Heart left ventricle (tissue), 13 donors: ENCODE results near the gene HSD3B2.

Source experiments
- POLR2A ChIP-seq, 2 donors: fragments of 450-650 bp; IDR thresholded peaks; one replicate each; pipeline ENCODE4 v1.6.1; 2017; ENCODE audit warnings: antibody characterized with exemption in 2 of 2, mild to moderate bottlenecking in 2 of 2, moderate library complexity in 2 of 2
- TF ChIP-seq, protein P1 (sequence below), 12 donors: fragments of 200-600 bp; sonication (generic) in 4 of 12; IDR thresholded peaks; one replicate each; pipeline versions ENCODE4 v1.5.0 to v1.8.0; 2018 to 2022; ENCODE audit warnings: antibody characterized with exemption in 12 of 12, mild to moderate bottlenecking in 5 of 12
- donor health status: ischemic (EF 13 %, LVEDD 7.1; RV severe dilation, severe dysfunction).
- donor health status: DM: no; HTN: yes; CAD: no.
- donor health status: DM: no; HTN: no; CAD: no.
- donor health status: ischemic (EF 25% LVEDD 6.9; RV normal size, moderate dysfunction).
- donor health status: ischemic (EF 25% LVEDD 5.7; RV mildly dilated, moderate dysfunction).
- donor health status: ischemic (EF 35%, LVEDD 5.7; RV mildly dilated, moderate dysfunction).
- donor health status: nonischemic (EF 11% LVEDD 7.7; RV severe dilation, severe dysfunction).
- donor health status: DM: yes; HTN: yes; CAD: no.
- donor health status: PGD.
- donor health status: ischemic (EF 29% LVEDD 5.4; RV normal size, mild dysfunction).
- donor health status: nonischemic (EF 23%, LVEDD 6.1; RV moderate dilation, normal function).

DNA sequence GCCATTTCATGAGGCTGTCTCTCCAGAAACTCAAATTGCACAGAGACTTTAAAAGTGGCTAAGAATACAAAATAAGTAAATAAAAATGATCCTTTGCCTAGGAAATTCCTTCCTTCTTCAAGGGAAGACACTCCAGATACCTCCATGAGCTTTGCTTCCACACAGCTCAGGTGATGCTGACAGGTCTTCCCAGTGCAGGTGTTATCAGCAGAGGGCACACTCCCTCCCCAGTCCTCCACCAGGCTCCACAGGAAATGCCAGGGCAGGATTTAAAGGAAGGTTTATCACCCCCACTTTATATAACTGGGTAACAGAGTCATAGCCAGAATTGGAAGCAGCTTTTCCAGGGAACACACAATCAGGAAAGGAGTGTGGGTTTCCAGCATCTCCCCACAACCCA is 5.7 kb downstream of the HSD3B2 start:
- TF ChIP-seq POLR2A (IDR thresholded peaks at IDR 0.05), result no peak
- TF ChIP-seq, protein P1, sequence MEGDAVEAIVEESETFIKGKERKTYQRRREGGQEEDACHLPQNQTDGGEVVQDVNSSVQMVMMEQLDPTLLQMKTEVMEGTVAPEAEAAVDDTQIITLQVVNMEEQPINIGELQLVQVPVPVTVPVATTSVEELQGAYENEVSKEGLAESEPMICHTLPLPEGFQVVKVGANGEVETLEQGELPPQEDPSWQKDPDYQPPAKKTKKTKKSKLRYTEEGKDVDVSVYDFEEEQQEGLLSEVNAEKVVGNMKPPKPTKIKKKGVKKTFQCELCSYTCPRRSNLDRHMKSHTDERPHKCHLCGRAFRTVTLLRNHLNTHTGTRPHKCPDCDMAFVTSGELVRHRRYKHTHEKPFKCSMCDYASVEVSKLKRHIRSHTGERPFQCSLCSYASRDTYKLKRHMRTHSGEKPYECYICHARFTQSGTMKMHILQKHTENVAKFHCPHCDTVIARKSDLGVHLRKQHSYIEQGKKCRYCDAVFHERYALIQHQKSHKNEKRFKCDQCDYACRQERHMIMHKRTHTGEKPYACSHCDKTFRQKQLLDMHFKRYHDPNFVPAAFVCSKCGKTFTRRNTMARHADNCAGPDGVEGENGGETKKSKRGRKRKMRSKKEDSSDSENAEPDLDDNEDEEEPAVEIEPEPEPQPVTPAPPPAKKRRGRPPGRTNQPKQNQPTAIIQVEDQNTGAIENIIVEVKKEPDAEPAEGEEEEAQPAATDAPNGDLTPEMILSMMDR (IDR thresholded peaks at IDR 0.05), result no peak
